GM23338 (cell line): ENCODE data around the gene B3GNT4. TPM values are rescaled to one million over a fixed set of nuclear protein-coding genes. Genes with fewer than 3 reads are reported as not detected.
"Not testable (repeated sequence)": the region's sequence is repeated elsewhere in the genome, so short reads cannot be mapped to it uniquely, and the experiment has no call there.

ENCODE experiments used
- ATAC-seq: fragments of 200-7000 bp; cut with Tn5 transposase; 3 replicates; pipeline ENCODE4 v1.9.1; 2020
- DNase-seq: peaks from one replicate; pipeline ENCODE4 v3.0.0-alpha.2; 2015; ENCODE audit warnings: low spot score
- H2AFZ ChIP-seq: fragments of 200-600 bp; sonication (generic); 2 replicates; pipeline ENCODE4 v1.8.0; 2016; ENCODE audit warnings: antibody characterized with exemption, mild to moderate bottlenecking, moderate library complexity
- H3F3A ChIP-seq: fragments of 200-600 bp; sonication (generic); replicated peaks from 2 replicates; pipeline ENCODE4 v1.8.0; 2017; ENCODE audit warnings: antibody characterized with exemption, mixed run types, low read depth
- H3K27ac ChIP-seq: fragments of 200-600 bp; sonication (generic); 2 replicates; pipeline ENCODE4 v1.6.1; 2016; ENCODE audit warnings: low read depth
- H3K27me3 ChIP-seq: fragments of 200-600 bp; sonication (generic); 2 replicates; pipeline ENCODE4 v1.8.0; 2016; ENCODE audit warnings: mild to moderate bottlenecking, mixed run types, moderate library complexity; ENCODE audit not compliant: insufficient read depth
- H3K36me3 ChIP-seq: fragments of 200-600 bp; sonication (generic); 2 replicates; pipeline ENCODE4 v1.8.0; 2016; ENCODE audit warnings: mild to moderate bottlenecking; ENCODE audit not compliant: insufficient read depth
- H3K4me1 ChIP-seq: fragments of 200-600 bp; sonication (generic); 2 replicates; pipeline ENCODE4 v1.8.0; 2016; ENCODE audit warnings: mild to moderate bottlenecking, moderate library complexity; ENCODE audit not compliant: insufficient read depth
- H3K4me2 ChIP-seq: fragments of 200-600 bp; sonication (generic); 2 replicates; pipeline ENCODE4 v1.7.1; 2017; ENCODE audit warnings: mixed run types
- H3K4me3 ChIP-seq: fragments of 200-600 bp; sonication (generic); 2 replicates; pipeline ENCODE4 v1.6.1; 2016; ENCODE audit warnings: mixed run types
- H3K79me2 ChIP-seq: fragments of 200-600 bp; sonication (generic); replicated peaks from 2 replicates; pipeline ENCODE4 v1.8.0; 2017; ENCODE audit warnings: mild to moderate bottlenecking; ENCODE audit not compliant: insufficient read depth
- H3K9me2 ChIP-seq: fragments of 200-600 bp; sonication (generic); 2 replicates; pipeline ENCODE4 v1.8.0; 2017; ENCODE audit not compliant: insufficient read depth
- H4K20me1 ChIP-seq: fragments of 200-600 bp; sonication (generic); replicated peaks from 2 replicates; pipeline ENCODE4 v1.8.0; 2017; ENCODE audit warnings: mild to moderate bottlenecking; ENCODE audit not compliant: insufficient read depth
- H3K27ac Mint-ChIP-seq: 2 replicates; pipeline ENCODE4 v1.8.0; 2020; ENCODE audit warnings: inconsistent platforms, mild to moderate bottlenecking, moderate library complexity, mixed read lengths
- H3K27me3 Mint-ChIP-seq: 3 replicates; pipeline ENCODE4 v1.8.0; 2022; ENCODE audit warnings: low read depth, mild to moderate bottlenecking, moderate library complexity, mixed read lengths, inconsistent platforms; ENCODE audit not compliant: insufficient read depth, poor library complexity
- H3K36me3 Mint-ChIP-seq: 3 replicates; pipeline ENCODE4 v1.8.0; 2021; ENCODE audit warnings: low read depth, mild to moderate bottlenecking, inconsistent platforms, moderate library complexity, mixed read lengths
- H3K4me1 Mint-ChIP-seq: 3 replicates; pipeline ENCODE4 v1.8.0; 2020; ENCODE audit warnings: mild to moderate bottlenecking, inconsistent platforms, mixed read lengths
- H3K4me3 Mint-ChIP-seq: 3 replicates; pipeline ENCODE4 v1.8.0; 2021; ENCODE audit warnings: moderate library complexity, mild to moderate bottlenecking, inconsistent platforms, mixed read lengths
- H3K9me3 Mint-ChIP-seq: 3 replicates; pipeline ENCODE4 v1.8.0; 2020; ENCODE audit warnings: moderate library complexity, mild to moderate bottlenecking, inconsistent platforms, mixed read lengths
- JUNB ChIP-seq: IDR thresholded peaks from one replicate; pipeline ENCODE4 v1.6.1; 2016; ENCODE audit warnings: antibody characterized with exemption; ENCODE audit not compliant: unreplicated experiment
- polyA plus RNA-seq: library from polyadenylated mRNA; unstranded; fragments of >200 nt; fragmentation: Nextera tagmentation; extraction: Ambion mirVana; gene quantifications from 2 replicates; pipeline ENCODE4 v1.2.1, GENCODE V29; 2016
- total RNA-seq: library from RNA; depleted of rRNA; stranded (reverse); fragments of >200 nt; shearing (Covaris generic); gene quantifications from 2 replicates; pipeline ENCODE4 v1.2.3, GENCODE V29; 2014
- TF ChIP-seq, protein P1 (sequence below): fragments of 250-450 bp; sonication (Bioruptor Pico); IDR thresholded peaks from 2 replicates; pipeline ENCODE4 v1.5.0; 2020; ENCODE audit warnings: mild to moderate bottlenecking, moderate library complexity

Gene B3GNT4
- total and polyA plus RNA-seq, 2 experiments from 2014 or later: 0.80 to 1.8 TPM

DNA sequence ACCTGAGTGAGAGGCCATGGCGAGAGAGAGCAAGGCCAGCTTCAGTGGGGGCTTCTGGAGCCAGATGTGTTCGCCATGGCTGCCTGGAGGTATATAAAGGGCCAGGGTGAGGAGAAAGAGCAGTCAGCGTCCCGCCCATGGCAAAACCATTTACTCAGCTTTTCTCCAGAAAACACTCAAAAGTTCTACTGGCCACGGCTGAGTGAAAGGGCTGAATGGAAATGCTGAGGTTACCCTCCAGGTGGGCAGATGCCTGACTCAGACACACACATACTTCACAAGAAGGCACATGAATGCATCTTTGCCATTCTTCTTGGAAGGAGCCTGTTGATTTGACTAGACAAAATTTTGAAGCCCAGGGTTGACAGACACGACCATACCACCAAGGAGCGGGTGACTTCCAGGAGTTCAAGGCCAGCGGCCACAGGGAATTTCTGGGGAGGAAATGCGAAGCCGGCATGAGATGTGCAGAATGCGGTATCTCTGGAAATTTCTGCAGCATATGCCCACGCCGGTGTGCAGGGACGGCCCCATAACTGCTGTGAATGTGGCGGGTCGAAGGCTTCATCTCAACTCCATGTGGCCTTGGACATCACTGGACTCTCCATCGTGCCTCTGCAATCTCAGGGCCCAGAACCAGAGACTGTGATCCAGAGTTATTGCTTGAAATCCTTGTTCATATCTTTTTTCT, 29.2 kb upstream of the B3GNT4 start, which contains the start of gene IL31 (continued):
- TF ChIP-seq, protein P1, sequence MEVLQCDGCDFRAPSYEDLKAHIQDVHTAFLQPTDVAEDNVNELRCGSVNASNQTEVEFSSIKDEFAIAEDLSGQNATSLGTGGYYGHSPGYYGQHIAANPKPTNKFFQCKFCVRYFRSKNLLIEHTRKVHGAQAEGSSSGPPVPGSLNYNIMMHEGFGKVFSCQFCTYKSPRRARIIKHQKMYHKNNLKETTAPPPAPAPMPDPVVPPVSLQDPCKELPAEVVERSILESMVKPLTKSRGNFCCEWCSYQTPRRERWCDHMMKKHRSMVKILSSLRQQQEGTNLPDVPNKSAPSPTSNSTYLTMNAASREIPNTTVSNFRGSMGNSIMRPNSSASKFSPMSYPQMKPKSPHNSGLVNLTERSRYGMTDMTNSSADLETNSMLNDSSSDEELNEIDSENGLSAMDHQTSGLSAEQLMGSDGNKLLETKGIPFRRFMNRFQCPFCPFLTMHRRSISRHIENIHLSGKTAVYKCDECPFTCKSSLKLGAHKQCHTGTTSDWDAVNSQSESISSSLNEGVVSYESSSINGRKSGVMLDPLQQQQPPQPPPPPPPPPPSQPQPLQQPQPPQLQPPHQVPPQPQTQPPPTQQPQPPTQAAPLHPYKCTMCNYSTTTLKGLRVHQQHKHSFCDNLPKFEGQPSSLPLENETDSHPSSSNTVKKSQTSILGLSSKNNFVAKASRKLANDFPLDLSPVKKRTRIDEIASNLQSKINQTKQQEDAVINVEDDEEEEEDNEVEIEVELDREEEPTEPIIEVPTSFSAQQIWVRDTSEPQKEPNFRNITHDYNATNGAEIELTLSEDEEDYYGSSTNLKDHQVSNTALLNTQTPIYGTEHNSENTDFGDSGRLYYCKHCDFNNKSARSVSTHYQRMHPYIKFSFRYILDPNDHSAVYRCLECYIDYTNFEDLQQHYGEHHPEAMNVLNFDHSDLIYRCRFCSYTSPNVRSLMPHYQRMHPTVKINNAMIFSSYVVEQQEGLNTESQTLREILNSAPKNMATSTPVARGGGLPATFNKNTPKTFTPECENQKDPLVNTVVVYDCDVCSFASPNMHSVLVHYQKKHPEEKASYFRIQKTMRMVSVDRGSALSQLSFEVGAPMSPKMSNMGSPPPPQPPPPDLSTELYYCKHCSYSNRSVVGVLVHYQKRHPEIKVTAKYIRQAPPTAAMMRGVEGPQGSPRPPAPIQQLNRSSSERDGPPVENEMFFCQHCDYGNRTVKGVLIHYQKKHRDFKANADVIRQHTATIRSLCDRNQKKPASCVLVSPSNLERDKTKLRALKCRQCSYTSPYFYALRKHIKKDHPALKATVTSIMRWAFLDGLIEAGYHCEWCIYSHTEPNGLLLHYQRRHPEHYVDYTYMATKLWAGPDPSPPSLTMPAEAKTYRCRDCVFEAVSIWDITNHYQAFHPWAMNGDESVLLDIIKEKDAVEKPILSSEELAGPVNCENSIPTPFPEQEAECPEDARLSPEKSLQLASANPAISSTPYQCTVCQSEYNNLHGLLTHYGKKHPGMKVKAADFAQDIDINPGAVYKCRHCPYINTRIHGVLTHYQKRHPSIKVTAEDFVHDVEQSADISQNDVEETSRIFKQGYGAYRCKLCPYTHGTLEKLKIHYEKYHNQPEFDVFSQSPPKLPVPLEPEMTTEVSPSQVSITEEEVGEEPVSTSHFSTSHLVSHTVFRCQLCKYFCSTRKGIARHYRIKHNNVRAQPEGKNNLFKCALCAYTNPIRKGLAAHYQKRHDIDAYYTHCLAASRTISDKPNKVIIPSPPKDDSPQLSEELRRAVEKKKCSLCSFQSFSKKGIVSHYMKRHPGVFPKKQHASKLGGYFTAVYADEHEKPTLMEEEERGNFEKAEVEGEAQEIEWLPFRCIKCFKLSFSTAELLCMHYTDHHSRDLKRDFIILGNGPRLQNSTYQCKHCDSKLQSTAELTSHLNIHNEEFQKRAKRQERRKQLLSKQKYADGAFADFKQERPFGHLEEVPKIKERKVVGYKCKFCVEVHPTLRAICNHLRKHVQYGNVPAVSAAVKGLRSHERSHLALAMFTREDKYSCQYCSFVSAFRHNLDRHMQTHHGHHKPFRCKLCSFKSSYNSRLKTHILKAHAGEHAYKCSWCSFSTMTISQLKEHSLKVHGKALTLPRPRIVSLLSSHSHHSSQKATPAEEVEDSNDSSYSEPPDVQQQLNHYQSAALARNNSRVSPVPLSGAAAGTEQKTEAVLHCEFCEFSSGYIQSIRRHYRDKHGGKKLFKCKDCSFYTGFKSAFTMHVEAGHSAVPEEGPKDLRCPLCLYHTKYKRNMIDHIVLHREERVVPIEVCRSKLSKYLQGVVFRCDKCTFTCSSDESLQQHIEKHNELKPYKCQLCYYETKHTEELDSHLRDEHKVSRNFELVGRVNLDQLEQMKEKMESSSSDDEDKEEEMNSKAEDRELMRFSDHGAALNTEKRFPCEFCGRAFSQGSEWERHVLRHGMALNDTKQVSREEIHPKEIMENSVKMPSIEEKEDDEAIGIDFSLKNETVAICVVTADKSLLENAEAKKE (CRISPR knock-in tag): no peak
- TF ChIP-seq JUNB: no peak

DNA sequence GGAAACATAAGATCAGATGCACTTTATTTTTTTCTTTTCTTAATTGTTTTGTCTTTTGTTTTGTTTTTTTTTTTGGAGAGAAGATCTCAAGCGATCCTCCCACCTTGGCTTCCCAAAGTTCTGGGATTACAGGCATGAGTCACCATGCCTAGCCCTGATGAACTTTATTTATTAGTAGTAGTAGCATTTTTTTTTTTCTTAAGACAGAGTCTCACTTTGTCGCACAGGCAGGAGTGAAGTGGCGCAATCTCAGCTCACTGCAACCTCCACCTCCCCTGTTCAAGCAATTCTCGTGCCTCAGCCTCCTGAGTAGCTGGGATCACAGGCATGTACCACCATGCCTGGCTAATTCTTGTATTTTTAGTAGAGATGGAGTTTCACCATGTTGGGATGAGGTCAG, 27.0 kb upstream of the B3GNT4 start:
- H3K9me3 Mint-ChIP-seq, H3K27ac Mint-ChIP-seq, H3K4me2 ChIP-seq, H3K27ac ChIP-seq, H3K4me1 ChIP-seq, H3K9me2 ChIP-seq, H3K4me1 Mint-ChIP-seq, H3K79me2 ChIP-seq, H4K20me1 ChIP-seq, H3K4me3 Mint-ChIP-seq, H2AFZ ChIP-seq, H3K36me3 Mint-ChIP-seq, H3K36me3 ChIP-seq, ATAC-seq, H3K27me3 ChIP-seq, H3K27me3 Mint-ChIP-seq, H3F3A ChIP-seq, DNase-seq, H3K4me3 ChIP-seq: not testable (repeated sequence)
